GM19455 (cell line): ENCODE measurements around the gene MOB1B.
A peak's percentile ranks its signal among the peaks of the same experiment; 100 is the strongest.
"Not testable (repeated sequence)": the region's sequence is repeated elsewhere in the genome, so short reads cannot be mapped to it uniquely, and the experiment has no call there.

Experiments
- ATAC-seq: cut with Tn5 transposase; IDR thresholded peaks from one replicate; pipeline ENCODE4 v1.9.1; 2021; ENCODE audit not compliant: unreplicated experiment

Gene MOB1B

GRCh38 chr4:70901984-70902576 lies at the start of gene MOB1B:
Gene MOB1B (plus strand): TSS chr4:70902369. CDS start chr4:70902537, 168 bp downstream.
- ATAC-seq, result peak; percentile 97

DNA sequence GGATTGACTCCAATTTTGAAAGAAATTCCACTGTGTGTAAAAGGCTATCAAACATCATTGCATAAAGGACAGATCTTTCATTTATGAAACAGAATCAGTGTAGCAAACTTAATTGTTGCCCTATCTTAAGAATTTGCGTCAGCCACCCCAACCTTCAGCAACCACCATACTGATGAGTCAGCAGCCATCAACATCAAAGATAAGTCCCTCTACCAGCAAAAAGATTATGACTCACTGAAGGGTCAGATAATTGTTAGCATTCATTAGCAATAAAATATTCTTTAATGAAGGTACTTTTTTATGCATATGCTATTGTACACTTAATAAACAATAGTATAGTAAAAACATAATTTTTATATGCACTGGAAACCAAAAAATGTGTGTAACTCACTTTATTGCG lies 46.7 kb upstream of the MOB1B start:
- ATAC-seq, result no peak

DNA sequence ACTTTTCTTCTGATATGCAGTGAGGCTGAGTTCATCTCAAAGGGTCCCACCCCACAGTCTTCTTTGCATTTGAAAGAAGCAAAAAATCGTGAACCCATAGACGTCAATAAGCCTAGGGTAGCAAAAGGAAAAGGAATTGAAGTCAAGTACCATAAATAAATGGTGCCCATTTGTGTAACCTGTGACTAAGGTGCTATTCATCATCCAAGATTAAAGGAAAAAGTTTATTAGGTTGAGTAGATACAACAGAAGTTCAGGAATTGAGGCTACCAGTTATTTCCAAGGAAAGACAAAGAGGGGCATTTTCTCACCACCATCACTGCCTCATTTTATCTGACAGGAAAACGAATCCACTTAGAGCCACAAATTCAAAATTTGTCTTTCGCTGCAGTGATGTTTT lies 43.7 kb upstream of the MOB1B start:
- no peak for ATAC-seq

DNA sequence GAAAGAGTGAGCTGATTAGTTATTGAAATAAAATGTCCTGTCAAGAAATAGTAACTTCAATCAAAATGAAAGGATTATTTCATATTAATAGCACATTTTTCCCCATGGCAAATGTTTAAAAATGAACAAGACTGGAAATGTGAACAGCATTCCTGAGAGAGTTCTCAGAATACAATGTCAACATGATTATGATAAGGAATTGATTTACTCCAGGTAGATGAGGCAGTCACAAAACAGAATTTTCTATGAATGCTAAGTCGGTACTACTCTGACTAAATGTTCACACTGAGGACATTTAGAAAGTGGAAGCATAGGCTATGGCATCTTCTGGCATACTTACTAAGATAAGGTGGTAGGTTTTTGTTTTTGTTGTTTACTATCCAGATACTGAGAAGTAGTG lies 43.1 kb upstream of the MOB1B start:
- ATAC-seq, result no peak

DNA sequence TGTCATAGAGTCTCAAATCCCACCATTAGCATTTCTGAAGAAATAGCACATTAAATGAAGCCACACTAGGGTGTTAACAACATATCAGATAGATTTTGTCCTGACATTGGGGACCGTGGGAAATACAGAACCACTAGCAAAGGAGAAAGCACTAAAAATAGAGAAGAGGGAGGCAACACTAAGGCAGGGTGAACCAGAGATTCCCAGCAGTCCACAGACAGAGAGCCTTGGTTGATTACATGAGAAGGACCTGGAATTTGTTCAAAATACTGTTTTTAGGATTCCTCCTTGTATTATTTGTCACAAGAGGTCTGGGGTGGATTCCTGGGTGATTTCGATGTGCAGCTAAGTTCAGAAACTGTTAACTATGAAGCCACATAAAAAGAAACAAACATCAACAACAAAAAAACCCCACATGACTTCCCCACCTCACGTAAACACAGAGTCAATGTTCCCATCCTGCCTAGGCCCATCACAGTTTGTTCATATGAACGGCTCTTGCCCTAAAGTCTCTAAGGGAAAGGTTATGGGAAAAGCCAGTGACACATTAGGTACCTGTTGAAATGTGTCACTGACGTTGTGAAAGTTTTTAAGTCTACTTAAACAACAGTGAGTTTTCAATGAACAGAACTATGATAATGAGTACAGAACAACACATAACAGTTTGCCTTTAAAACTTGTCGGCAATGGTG lies 38.9 kb upstream of the MOB1B start:
- peak; percentile 63 for ATAC-seq

- no peak for ATAC-seq
Observed at GRCh38 chr4:70868778-70869177, 33.4 kb upstream of the MOB1B start.

DNA sequence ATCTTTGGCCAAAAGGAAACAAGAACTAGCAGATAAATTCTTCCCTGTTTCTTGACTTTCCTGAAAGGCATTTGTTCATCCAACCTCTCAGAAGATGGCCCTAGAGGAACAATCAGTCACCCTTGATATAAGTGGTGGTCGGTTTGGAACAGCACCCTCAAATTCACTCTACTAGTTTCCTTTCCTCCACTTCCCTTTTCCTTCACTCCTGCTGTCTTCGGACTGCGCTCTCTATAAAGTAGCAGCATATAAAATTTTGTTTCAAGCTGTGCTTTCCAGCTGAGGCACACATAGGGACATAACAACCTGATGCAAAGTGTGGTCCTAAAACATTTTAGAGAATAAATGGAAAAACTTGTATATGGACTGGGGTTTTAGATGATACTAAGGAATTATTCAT lies 29.0 kb upstream of the MOB1B start:
- ATAC-seq, result no peak

GRCh38 chr4:70874268-70875156 lies 27.7 kb upstream of the MOB1B start:
- ATAC-seq, result no peak

DNA sequence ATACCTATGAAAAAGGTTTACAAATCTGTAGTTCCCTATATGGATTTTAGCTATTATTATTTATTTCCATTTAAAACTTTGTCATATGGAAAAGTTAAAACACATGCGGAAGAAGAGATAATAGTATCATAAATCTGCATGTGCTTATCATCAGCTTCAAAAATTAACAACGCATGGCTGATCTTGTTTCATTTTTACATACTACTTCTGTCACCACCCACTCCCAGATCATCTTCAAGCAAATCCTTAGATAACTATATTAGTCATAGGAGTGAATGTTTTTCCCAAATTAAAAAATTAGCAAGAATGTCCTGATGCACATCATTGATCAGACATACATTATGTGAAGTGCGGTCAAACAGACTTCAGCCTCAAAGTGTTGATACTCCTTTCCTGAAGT lies 24.6 kb upstream of the MOB1B start:
- no peak for ATAC-seq

- ATAC-seq, result no peak
Observed at GRCh38 chr4:70880739-70881138, 21.4 kb upstream of the MOB1B start.

- no peak for ATAC-seq
Observed at GRCh38 chr4:70885174-70885573, 17.0 kb upstream of the MOB1B start.

DNA sequence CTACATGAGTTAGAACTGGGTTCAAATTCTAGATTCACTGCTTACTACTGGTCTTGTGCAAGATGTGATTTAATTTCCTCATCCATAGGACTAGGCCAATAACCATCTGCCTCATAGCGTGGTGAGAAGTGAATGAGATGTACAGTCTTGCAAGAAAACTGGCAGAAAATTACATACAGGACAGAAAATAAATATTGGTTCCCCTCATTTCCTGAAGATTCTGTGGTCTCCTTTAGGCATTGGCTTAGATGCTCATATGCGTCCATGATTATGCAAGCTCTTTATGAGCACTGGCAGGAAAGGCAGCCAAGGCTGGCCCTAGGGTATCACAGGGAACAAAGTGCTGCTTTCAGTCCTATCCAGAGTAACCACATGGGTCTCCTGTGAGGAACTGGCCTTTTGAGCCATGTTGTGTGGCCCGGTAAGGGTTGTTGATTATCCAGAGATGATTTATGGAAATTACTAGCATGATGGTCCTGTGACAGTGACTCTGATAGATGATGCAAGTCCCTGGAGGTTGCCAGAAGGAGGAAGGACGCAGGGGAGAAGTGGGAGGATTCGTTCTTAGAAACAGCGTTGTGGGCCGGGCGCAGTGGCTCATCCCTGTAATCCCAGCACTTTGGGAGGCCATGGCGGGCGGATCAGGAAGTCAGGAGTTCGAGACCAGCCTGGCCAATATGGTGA lies 9.9 kb upstream of the MOB1B start:
- ATAC-seq, result no peak

GRCh38 chr4:70893790-70894189 lies 8.4 kb upstream of the MOB1B start:
- ATAC-seq, result no peak

GRCh38 chr4:70895405-70895804 lies 6.8 kb upstream of the MOB1B start:
- ATAC-seq, result no peak

- ATAC-seq, result no peak
Observed at GRCh38 chr4:70895811-70896491, 6.2 kb upstream of the MOB1B start.

DNA sequence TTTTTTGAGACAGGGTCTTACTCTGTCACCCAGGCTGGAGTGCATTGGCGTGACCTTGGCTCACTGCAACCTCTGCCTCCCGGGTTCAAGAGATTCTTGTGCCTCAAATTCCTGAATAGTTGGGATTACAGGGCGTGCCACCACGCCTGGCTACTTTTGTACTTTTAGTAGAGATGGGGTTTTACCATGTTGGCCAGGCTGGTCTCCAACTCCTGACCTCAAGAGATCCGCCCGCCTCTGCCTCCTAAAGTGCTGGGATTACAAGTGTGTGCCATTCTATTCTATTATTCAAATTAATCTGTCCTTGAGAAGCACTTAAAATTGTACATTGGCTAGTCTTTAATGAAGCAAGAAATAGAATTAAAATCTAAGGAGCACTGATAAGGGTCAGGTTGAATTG lies 3.6 kb upstream of the MOB1B start:
- ATAC-seq, result not testable (repeated sequence)

DNA sequence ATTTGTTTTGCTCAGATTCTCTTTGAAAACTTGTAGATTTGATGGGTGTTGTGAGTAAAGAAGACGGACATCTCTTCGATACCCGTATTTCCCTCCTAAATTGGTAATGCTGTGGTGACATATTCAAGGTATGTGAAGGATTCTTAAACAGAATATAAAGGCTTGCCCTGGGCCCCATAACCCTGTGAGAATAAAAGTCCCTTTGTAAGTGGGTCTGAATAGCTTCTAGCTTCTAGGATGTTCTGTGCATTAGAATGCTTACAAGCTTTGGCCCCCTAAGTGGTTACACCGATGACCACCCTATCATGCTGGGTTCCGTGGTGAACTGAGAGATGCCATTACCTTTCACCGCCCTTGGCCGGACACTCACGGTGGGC lies 574 bp upstream of the MOB1B start:
- ATAC-seq, result no peak

DNA sequence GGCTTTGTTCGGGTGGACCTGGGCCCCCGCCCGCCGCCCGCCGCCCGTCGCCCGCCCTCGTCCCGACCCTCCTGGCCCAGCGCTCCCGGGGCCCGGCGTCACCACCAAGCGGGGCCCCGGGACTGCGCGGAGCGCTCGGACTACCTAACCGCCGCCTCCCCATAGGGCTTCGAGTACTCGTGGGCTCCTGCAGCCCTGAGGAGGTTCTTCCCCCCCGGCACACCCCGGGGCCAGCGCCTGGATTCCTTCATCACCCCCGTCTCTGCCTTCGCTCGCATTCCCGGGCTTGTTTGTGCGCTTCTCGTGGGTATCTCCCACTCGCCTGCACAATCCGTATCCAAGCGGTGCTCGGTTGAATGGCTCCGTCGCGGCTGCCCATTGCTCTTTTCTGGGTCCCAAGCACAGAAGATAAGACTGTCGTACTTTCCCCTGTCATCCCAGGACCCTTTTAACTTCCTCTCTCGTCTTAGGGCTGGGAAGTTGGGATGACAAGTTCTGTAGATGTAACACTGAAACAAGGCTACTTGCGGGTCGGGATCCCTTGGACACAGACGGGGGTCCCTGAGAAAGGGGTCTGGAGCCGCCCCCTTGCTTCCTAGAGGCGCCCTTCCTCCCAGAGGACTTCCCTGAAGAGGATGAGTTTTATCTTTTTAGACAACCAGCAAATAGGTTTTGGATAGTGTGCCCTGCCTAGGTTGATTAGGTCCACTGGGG lies 565 bp downstream of the MOB1B start:
- peak; percentile 52 for ATAC-seq

GRCh38 chr4:70903291-70903603 lies 1.1 kb downstream of the MOB1B start:
- no peak for ATAC-seq

- ATAC-seq, result no peak
Observed at GRCh38 chr4:70908993-70909556, 6.9 kb downstream of the MOB1B start.
